Muscle layer of duodenum (tissue), 2 donors: ENCODE data around the gene VPS13D.
"Not testable (repeated sequence)": the region's sequence is repeated elsewhere in the genome, so short reads cannot be mapped to it uniquely, and the experiment has no call there.

Experiments used
- H3K27ac ChIP-seq: one replicate; pipeline ENCODE4 v1.7.0; 2013; ENCODE audit warnings: mild to moderate bottlenecking, low read length
- H3K27me3 ChIP-seq: one replicate; pipeline ENCODE4 v1.7.0; 2013; ENCODE audit warnings: low read depth, mild to moderate bottlenecking, control low read depth, low read length
- H3K36me3 ChIP-seq, 2 donors: one replicate each; pipeline ENCODE4 v1.7.0; 2013; ENCODE audit warnings: low read length in 2 of 2, control low read depth in 1 of 2, mild to moderate bottlenecking in 1 of 2; ENCODE audit not compliant: insufficient read depth in 2 of 2, control insufficient read depth in 1 of 2
- H3K4me1 ChIP-seq, 2 donors: one replicate each; pipeline ENCODE4 v1.7.0; 2013; ENCODE audit warnings: low read length in 2 of 2, mild to moderate bottlenecking in 2 of 2, control low read depth in 1 of 2, moderate library complexity in 1 of 2; ENCODE audit not compliant: insufficient read depth in 2 of 2, control insufficient read depth in 1 of 2
- H3K4me3 ChIP-seq, 2 donors: one replicate each; pipeline ENCODE4 v1.7.0; 2013; ENCODE audit warnings: low read length in 2 of 2, low read depth in 1 of 2, mild to moderate bottlenecking in 1 of 2
- H3K9me3 ChIP-seq, 2 donors: one replicate each; pipeline ENCODE4 v1.7.0; 2013; ENCODE audit warnings: low read length in 2 of 2, control low read depth in 1 of 2, mild to moderate bottlenecking in 1 of 2; ENCODE audit not compliant: control insufficient read depth in 1 of 2
- donor health status: healthy.

VPS13D gene

GRCh38 chr1:12529640-12530174 lies 299.9 kb downstream of the VPS13D start:
- H3K36me3 ChIP-seq, result no peaks in the 10 kb centered on the region
- H3K4me1 ChIP-seq, result no peaks in the 10 kb centered on the region
- H3K27ac ChIP-seq, result no peak overlapping the region
- H3K9me3 ChIP-seq, result no peaks in the 10 kb centered on the region
- no peaks in the 10 kb centered on the region for H3K27me3 ChIP-seq
- no peak overlapping the region for H3K4me3 ChIP-seq

GRCh38 chr1:12530462-12531178 lies 300.8 kb downstream of the VPS13D start:
- Histone ChIP-seq H3K9me3 (no peaks in the 10 kb centered on the region), H3K4me3 (no peak overlapping the region), H3K4me1 (no peaks in the 10 kb centered on the region), H3K27ac (no peak overlapping the region), H3K36me3 (no peaks in the 10 kb centered on the region), H3K27me3 (no peaks in the 10 kb centered on the region)

DNA sequence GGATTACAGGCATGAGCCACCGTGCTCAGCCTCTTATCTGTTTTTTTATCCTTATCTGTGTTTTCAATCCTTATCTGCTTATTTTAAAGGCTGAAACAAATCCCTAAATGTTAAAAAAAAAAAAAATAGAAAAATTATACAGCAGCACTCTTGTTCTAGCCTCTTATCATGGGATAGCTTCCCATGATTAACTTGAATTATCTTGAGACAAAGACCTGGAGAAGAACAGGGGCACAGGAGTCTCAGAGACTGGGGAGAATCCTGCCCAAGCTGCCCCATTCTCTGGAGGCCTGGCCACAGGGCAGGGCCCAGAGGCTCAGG lies 301.3 kb downstream of the VPS13D start:
- Histone ChIP-seq H3K27me3 (no peaks in the 10 kb centered on the region), H3K27ac (no peak overlapping the region), H3K36me3 (no peaks in the 10 kb centered on the region), H3K4me3 (no peak overlapping the region), H3K4me1 (no peaks in the 10 kb centered on the region), H3K9me3 (peaks cover 0 to 1% of the 10 kb centered on the region in 2 donors)

DNA sequence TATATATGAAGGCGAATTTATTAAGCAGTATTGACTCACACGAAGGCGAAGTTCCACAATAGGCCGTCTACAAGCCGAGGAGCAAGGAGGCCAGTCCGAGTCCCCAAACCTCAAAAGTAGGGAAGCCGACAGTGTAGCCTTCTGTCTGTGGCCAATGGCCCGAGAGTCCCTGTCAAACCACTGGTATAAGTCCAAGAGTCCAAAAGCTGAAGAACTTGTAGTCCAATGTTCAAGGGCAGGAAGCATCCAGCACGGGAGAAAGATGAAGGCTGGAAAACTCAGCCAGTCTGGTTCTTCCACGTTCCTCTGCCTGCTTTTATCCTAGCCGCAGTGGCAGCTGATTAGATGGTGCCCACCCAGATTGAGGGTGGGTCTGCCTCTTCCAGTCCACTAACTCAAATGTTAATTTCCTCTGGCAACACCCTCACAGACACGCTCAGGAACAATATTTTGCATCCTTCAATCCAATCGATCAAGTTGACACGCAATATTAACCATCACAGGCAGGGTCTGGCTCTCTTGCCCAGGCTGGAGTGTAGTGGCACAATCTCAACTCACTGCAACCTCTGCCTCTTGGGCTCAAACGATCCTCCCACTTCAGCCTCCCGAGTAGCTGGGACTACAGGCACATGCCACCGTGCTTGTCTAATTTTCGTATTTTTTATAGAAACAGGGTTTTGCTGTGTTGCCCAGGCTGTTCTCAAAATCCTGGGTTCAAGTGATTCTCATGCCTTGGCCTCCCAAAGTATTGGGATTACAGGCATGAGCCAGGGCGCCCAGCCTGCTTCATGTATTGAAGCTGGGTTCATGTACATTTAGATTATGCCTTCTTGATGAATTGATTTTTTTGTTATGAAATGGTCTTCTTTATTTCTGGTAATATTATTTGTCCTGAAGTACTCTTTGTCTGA lies 302.8 kb downstream of the VPS13D start:
- H3K9me3 ChIP-seq, result peaks cover 0 to 4% of the 10 kb centered on the region in 2 donors
- H3K27me3 ChIP-seq, result no peaks in the 10 kb centered on the region
- H3K36me3 ChIP-seq, result no peaks in the 10 kb centered on the region
- no peaks in the 10 kb centered on the region for H3K4me1 ChIP-seq
- H3K27ac ChIP-seq, result no peak overlapping the region
- H3K4me3 ChIP-seq, result no peak overlapping the region

- Histone ChIP-seq H3K27ac (no peak overlapping the region), H3K36me3 (no peaks in the 10 kb centered on the region), H3K4me1 (peaks cover 3 to 11% of the 10 kb centered on the region in 2 donors), H3K27me3 (no peaks in the 10 kb centered on the region), H3K4me3 (no peak overlapping the region), H3K9me3 (peaks cover 0 to 4% of the 10 kb centered on the region in 2 donors)
Observed at GRCh38 chr1:12536023-12536639, 306.3 kb downstream of the VPS13D start.

DNA sequence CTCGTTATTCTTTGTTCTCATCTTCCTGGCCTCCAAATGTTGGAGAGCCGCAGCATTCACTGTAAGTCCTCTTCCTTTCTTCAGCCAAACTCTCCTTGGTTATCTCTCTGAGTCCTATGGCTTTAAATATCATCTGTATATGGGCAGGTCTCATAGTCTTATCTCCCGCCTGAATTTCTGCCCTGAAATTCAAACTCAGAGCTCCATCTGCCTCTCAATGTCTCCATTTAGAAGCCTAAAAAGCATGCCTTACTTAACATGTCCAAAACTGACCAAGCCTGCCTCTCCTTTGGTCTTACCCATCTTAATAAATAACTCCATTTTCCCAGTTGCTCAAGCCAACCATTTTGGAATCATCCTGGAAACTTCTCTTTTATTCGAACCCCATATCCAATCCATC lies 307.5 kb downstream of the VPS13D start:
- H3K4me1 ChIP-seq, result peaks cover 3 to 16% of the 10 kb centered on the region in 2 donors
- no peak overlapping the region for H3K4me3 ChIP-seq
- no peaks in the 10 kb centered on the region for H3K36me3 ChIP-seq
- peaks cover 0 to 4% of the 10 kb centered on the region in 2 donors for H3K9me3 ChIP-seq
- no peak overlapping the region for H3K27ac ChIP-seq
- H3K27me3 ChIP-seq, result no peaks in the 10 kb centered on the region

DNA sequence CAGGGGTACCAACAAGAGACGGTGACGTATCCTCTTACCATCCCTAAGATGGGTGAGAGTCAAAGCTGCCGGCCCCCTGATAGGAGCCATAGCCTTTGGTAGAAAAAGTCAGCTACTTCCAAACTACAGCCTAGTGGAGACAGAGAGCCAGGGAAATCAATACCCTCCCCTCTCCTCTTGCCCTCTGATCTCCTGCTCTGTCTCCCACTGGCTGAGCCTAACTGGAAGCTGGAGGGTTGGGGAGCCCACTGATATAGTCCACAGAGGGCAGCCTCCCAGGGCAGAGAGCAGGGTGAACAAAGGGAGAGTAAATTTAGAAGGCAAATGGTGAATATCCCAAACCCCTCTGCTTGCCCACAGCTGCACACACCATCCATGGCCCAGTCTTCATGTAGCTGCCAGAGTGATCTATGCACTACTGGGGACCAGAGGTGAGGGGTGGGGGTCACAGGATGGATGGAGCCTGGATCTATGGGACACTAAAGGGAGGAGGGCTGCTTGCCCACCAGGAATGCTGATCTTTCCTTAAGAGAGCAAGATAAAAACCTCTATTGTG lies 308.2 kb downstream of the VPS13D start:
- peaks cover 0 to 4% of the 10 kb centered on the region in 2 donors for H3K9me3 ChIP-seq
- no peaks in the 10 kb centered on the region for H3K36me3 ChIP-seq
- H3K27ac ChIP-seq, result no peak overlapping the region

DNA sequence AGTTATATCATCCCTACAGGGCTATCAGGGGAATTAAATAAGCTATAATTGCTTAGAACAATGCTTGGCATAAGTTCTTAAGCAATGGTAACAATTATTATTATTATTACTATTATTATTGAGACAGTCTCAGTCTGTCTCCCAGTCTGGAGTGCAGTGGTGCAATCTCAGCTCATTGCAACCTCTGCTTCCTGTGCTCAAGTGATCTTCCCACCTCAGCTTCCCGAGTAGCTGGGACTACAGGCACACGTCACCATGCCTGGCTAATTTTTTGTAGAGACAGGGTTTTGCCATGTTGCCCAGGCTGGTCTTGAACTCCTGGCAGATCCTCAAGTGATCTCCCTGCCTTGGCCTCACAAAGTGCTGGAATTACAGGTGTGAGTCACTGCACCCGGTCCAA lies 308.7 kb downstream of the VPS13D start:
- not testable (repeated sequence) for H3K9me3 ChIP-seq, H3K27ac ChIP-seq, H3K36me3 ChIP-seq, H3K27me3 ChIP-seq, H3K4me3 ChIP-seq
- H3K4me1 ChIP-seq, result peaks cover 3 to 16% of the 10 kb centered on the region in 2 donors

More for the DNA sequence above, 308.2 kb downstream of the VPS13D start:
- Histone ChIP-seq H3K4me1 (peaks cover 3 to 16% of the 10 kb centered on the region in 2 donors), H3K4me3 (no peak overlapping the region), H3K27me3 (no peaks in the 10 kb centered on the region)

- Histone ChIP-seq H3K4me3 (no peak overlapping the region), H3K27ac (no peak overlapping the region), H3K36me3 (no peaks in the 10 kb centered on the region), H3K27me3 (no peaks in the 10 kb centered on the region), H3K4me1 (peaks cover 3 to 16% of the 10 kb centered on the region in 2 donors), H3K9me3 (peaks cover 0 to 4% of the 10 kb centered on the region in 2 donors)
Observed at GRCh38 chr1:12539320-12539704, 309.5 kb downstream of the VPS13D start.

GRCh38 chr1:12539705-12540579 lies 310.1 kb downstream of the VPS13D start:
- peak overlapping the region; percentile 39 for H3K27ac ChIP-seq
- peaks cover 0 to 4% of the 10 kb centered on the region in 2 donors for H3K9me3 ChIP-seq

More at GRCh38 chr1:12539705-12540579, 310.1 kb downstream of the VPS13D start:
- H3K27me3 ChIP-seq, result no peaks in the 10 kb centered on the region
- H3K4me1 ChIP-seq, result peaks cover 3 to 16% of the 10 kb centered on the region in 2 donors
- no peaks in the 10 kb centered on the region for H3K36me3 ChIP-seq
- H3K4me3 ChIP-seq, result peak overlapping the region in 1 of 2 donors; percentile 3
